Measurements from ENCODE around the gene AHCYL2. TPM values are rescaled to one million over a fixed set of nuclear protein-coding genes. Genes with fewer than 3 reads are reported as not detected.
"Not testable (repeated sequence)": the region's sequence is repeated elsewhere in the genome, so short reads cannot be mapped to it uniquely, and the experiment has no call there.

The AHCYL2 gene
- polyA plus RNA-seq, 10 donors, result 10.6 to 19.7 (median 15.6) TPM

- DNase-seq, result no peak
Observed at GRCh38 chr7:129205987-129206785, 18.6 kb upstream of the AHCYL2 start.

GRCh38 chr7:129208667-129209066 lies 16.2 kb upstream of the AHCYL2 start:
- no peak for DNase-seq

GRCh38 chr7:129209067-129209926 lies 15.5 kb upstream of the AHCYL2 start:
- DNase-seq, result no peak

GRCh38 chr7:129210256-129210988 lies 14.4 kb upstream of the AHCYL2 start:
- DNase-seq, result peak; percentile 45 to 76 (median 71)

GRCh38 chr7:129210989-129211312 lies 13.9 kb upstream of the AHCYL2 start:
- DNase-seq, result no peak

GRCh38 chr7:129212126-129212525 lies 12.7 kb upstream of the AHCYL2 start:
- no peak for DNase-seq

GRCh38 chr7:129212596-129212995 lies 12.2 kb upstream of the AHCYL2 start:
- DNase-seq, result no peak

GRCh38 chr7:129213828-129214227 lies 11.0 kb upstream of the AHCYL2 start:
- DNase-seq, result peak; percentile 13 to 56 (median 30)

GRCh38 chr7:129215691-129216090 lies 9.1 kb upstream of the AHCYL2 start:
- DNase-seq, result not testable (repeated sequence)

GRCh38 chr7:129216101-129216715 lies 8.6 kb upstream of the AHCYL2 start:
- not testable (repeated sequence) for DNase-seq

- DNase-seq, result not testable (repeated sequence)
Observed at GRCh38 chr7:129216821-129217416, 7.9 kb upstream of the AHCYL2 start.

GRCh38 chr7:129218514-129219062 lies 6.2 kb upstream of the AHCYL2 start:
- peak; percentile 79 to 93 (median 87) for DNase-seq

GRCh38 chr7:129219166-129219565 lies 5.7 kb upstream of the AHCYL2 start:
- not testable (repeated sequence) for DNase-seq

- DNase-seq, result no peak
Observed at GRCh38 chr7:129222064-129222463, 2.8 kb upstream of the AHCYL2 start.

- DNase-seq, result peak in 2 of 3 donors; percentile 12 to 23
Observed at GRCh38 chr7:129225206-129225930, 538 bp downstream of the AHCYL2 start.

GRCh38 chr7:129225931-129226572 lies 1.2 kb downstream of the AHCYL2 start:
- no peak for DNase-seq

GRCh38 chr7:129227646-129228578 lies 3.1 kb downstream of the AHCYL2 start:
- DNase-seq, result no peak

GRCh38 chr7:129228633-129229032 lies 3.8 kb downstream of the AHCYL2 start:
- DNase-seq, result no peak

GRCh38 chr7:129231666-129232065 lies 6.8 kb downstream of the AHCYL2 start:
- no peak for DNase-seq
